Loucy (cell line): ENCODE measurements around the gene SEC23IP.

Experiments
- CTCF ChIP-seq: fragments of 200-600 bp; sonication (generic); conservative IDR thresholded peaks from 2 replicates; pipeline ENCODE4 v1.5.1; 2014; ENCODE audit warnings: mild to moderate bottlenecking, antibody characterized with exemption, low read length
- EZH2phosphoT487 ChIP-seq: fragments of 200-600 bp; IDR thresholded peaks from 2 replicates; pipeline ENCODE4 v1.6.1; 2018; ENCODE audit warnings: antibody characterized with exemption, mild to moderate bottlenecking, moderate library complexity, borderline replicate concordance

DNA sequence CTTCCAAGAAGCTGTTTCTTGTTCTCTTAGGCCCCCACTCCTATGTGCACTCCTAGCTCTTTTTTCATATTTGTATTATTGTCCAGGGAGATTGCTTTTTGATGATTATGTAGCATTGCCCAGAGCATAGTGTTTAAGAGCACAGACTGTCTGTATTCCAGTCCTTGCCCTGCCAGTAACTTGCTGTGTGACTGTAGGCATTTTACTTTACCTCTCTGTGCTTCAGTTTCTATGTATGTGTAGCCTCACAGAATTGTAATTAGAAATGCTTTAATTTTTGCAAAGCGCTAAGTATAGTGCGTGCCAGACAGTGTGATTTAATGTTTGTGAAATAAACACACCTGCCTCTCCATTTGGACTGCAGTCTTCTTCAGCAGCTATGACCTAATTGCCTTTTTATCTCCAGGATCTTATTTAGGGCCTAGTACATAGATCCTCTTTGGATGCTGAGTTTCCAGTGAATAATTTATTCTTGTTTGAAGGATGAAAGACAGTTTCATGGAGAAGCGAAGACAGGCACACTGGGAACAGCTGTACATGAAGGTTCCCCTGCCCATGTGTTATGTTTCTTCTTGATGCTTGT is 1.4 kb downstream of the SEC23IP start:
- TF ChIP-seq CTCF (no peak), EZH2phosphoT487 (no peak)
